HL-60 (cell line): ENCODE results near the gene ITCH.

Experiments
- GABPA ChIP-seq: IDR thresholded peaks from 2 replicates; pipeline ENCODE4 v1.6.1; 2012; ENCODE audit warnings: low read depth
- TF ChIP-seq, protein P1 (sequence below): IDR thresholded peaks from one replicate; pipeline ENCODE4 v1.5.1; 2011; ENCODE audit warnings: low read length, control low read depth, inconsistent platforms; ENCODE audit not compliant: insufficient read depth
- TF ChIP-seq, protein P2 (sequence below): IDR thresholded peaks from 2 replicates; pipeline ENCODE4 v1.6.1; 2012; ENCODE audit warnings: low read depth; ENCODE audit not compliant: insufficient replicate concordance

DNA sequence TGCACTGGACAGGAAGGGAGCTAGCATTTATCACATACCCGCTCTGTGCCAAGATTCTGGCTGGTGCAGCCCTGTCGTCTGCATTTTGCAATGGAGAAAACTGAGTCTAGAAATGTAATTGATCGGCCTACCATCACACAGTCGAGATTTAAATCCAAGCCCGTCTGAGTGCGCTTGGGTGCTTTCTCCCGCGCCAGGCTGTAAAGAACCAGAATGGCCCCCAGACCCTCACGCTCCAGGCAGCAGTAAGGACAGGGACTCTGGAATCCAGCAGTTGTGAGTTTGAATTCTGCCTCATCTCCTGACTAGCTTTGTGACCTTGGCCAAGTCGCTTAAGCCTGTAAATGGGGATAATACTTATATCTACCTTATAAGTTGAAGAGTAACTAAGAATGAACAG, 163.9 kb downstream of the ITCH start:
- TF ChIP-seq, protein P1, sequence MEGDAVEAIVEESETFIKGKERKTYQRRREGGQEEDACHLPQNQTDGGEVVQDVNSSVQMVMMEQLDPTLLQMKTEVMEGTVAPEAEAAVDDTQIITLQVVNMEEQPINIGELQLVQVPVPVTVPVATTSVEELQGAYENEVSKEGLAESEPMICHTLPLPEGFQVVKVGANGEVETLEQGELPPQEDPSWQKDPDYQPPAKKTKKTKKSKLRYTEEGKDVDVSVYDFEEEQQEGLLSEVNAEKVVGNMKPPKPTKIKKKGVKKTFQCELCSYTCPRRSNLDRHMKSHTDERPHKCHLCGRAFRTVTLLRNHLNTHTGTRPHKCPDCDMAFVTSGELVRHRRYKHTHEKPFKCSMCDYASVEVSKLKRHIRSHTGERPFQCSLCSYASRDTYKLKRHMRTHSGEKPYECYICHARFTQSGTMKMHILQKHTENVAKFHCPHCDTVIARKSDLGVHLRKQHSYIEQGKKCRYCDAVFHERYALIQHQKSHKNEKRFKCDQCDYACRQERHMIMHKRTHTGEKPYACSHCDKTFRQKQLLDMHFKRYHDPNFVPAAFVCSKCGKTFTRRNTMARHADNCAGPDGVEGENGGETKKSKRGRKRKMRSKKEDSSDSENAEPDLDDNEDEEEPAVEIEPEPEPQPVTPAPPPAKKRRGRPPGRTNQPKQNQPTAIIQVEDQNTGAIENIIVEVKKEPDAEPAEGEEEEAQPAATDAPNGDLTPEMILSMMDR: no peak
- no peak for TF ChIP-seq GABPA
- TF ChIP-seq, protein P2, sequence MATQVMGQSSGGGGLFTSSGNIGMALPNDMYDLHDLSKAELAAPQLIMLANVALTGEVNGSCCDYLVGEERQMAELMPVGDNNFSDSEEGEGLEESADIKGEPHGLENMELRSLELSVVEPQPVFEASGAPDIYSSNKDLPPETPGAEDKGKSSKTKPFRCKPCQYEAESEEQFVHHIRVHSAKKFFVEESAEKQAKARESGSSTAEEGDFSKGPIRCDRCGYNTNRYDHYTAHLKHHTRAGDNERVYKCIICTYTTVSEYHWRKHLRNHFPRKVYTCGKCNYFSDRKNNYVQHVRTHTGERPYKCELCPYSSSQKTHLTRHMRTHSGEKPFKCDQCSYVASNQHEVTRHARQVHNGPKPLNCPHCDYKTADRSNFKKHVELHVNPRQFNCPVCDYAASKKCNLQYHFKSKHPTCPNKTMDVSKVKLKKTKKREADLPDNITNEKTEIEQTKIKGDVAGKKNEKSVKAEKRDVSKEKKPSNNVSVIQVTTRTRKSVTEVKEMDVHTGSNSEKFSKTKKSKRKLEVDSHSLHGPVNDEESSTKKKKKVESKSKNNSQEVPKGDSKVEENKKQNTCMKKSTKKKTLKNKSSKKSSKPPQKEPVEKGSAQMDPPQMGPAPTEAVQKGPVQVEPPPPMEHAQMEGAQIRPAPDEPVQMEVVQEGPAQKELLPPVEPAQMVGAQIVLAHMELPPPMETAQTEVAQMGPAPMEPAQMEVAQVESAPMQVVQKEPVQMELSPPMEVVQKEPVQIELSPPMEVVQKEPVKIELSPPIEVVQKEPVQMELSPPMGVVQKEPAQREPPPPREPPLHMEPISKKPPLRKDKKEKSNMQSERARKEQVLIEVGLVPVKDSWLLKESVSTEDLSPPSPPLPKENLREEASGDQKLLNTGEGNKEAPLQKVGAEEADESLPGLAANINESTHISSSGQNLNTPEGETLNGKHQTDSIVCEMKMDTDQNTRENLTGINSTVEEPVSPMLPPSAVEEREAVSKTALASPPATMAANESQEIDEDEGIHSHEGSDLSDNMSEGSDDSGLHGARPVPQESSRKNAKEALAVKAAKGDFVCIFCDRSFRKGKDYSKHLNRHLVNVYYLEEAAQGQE: no peak
